ENCODE measurements around the gene FAM50B. TPM values are rescaled to one million over a fixed set of nuclear protein-coding genes. Genes with fewer than 3 reads are reported as not detected.

FAM50B gene
- total RNA-seq, 5 donors from 2014 or later (not counting 1 experiment from before 2014, with no cell fraction given): 2.3 to 14.9 (median 11.6) TPM

DNA sequence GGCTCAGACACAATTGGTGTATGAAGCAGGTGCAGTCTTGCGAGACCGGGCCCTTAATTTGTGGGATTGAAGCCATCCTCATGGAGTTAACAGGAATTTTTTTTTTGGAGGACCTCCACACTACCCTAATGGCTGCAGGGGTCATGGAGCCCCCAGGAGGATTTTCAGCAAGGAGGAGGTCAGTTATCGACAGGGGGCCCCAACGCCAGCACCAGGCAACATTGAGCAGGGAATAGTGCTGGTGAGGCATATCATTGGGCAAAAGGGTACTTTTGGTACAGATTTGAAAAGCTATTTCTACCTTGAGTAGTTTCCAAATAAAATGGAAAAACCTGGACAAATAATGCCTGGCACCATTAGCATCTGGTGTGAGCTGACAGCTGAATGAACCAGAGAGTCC lies 6.7 kb downstream of the FAM50B start:
- ChIA-PET POLR2A (interaction anchor here in 1 of 2 donors (0.6 kb wide), 1 partner anchor 106 kb away, joined by 6 read pairs; no protein-coding TSS in a partner anchor), CTCF (no interaction called here)
- DNase-seq: no peak
- Mint-ChIP-seq H3K27ac (no peak overlapping the region), H3K9me3 (peaks cover 3 to 14% (median 3%) of the 10 kb centered on the region in 3 donors), H3K27me3 (peaks cover 0 to 7% of the 10 kb centered on the region in 2 donors), H3K4me1 (peaks cover 0 to 2% (median 1%) of the 10 kb centered on the region in 3 donors), H3K4me3 (no peak overlapping the region), H3K36me3 (peaks cover 3% of the 10 kb centered on the region)
- 100% methylated on average over 2 of the region's 4 CpGs for WGBS (ENCODE audit: insufficient coverage)
- no peak overlapping the region for H3K27ac ChIP-seq (ENCODE audit: low read length)
- H3K4me1 ChIP-seq (ENCODE audit: control insufficient read depth in 1 of 2, extremely low read depth in 1 of 2, insufficient read depth in 2 of 2, low read length in 2 of 2): peaks cover 0 to 2% of the 10 kb centered on the region in 2 experiments
- no peak overlapping the region for H3K4me3 ChIP-seq (ENCODE audit: control insufficient read depth in 1 of 2, extremely low read depth in 1 of 2, low read length in 1 of 2)
- peaks cover 0 to 4% of the 10 kb centered on the region in 2 experiments for H3K27me3 ChIP-seq (replicated peaks in 1 of 2; ENCODE audit: control insufficient read depth in 2 of 2, extremely low read depth in 1 of 2, insufficient read depth in 2 of 2, low read length in 1 of 2)
- H3K9me3 ChIP-seq: no peaks in the 10 kb centered on the region
- no peaks in the 10 kb centered on the region for H3K36me3 ChIP-seq (ENCODE audit: control insufficient read depth in 2 of 2, extremely low read depth in 1 of 2, insufficient read depth in 1 of 2, low read length in 1 of 2)
- ATAC-seq (replicated peaks in 1 of 4): no peak

DNA sequence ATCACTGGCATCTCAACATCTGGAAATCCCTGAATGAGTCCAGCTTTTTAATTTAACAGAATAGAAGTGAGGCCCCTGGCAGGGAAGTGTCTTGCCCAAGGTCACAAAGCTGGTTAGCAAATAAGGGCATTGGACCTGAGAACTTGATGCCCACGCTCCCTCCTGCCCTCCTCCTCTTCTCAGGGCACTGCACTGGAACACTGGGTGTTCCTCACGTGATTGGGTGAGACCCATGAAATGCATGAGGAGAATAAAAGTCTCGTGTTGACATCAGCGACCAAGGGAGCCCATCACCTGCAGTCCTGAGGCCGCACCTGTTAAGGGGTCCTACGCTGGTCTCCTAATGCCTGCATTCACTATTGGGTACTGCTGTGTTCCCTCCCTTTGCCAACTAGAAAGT lies 7.4 kb downstream of the FAM50B start:
- DNase-seq (no peak), ATAC-seq (replicated peaks in 1 of 4) (no peak)
- no peaks in the 10 kb centered on the region for H3K4me1 Mint-ChIP-seq
- Histone ChIP-seq H3K4me1 (ENCODE audit: control insufficient read depth in 1 of 2, extremely low read depth in 1 of 2, insufficient read depth in 2 of 2, low read length in 2 of 2) (no peaks in the 10 kb centered on the region), H3K27me3 (replicated peaks in 1 of 2; ENCODE audit: control insufficient read depth in 2 of 2, extremely low read depth in 1 of 2, insufficient read depth in 2 of 2, low read length in 1 of 2) (peaks cover 0 to 5% of the 10 kb centered on the region in 2 experiments), H3K9me3 (no peaks in the 10 kb centered on the region), H3K36me3 (ENCODE audit: control insufficient read depth in 2 of 2, extremely low read depth in 1 of 2, insufficient read depth in 1 of 2, low read length in 1 of 2) (no peaks in the 10 kb centered on the region), H3K27ac (ENCODE audit: low read length) (no peak overlapping the region), H3K4me3 (ENCODE audit: control insufficient read depth in 1 of 2, extremely low read depth in 1 of 2, low read length in 1 of 2) (no peak overlapping the region)
- H3K4me3 Mint-ChIP-seq: no peak overlapping the region
- CTCF ChIA-PET: no interaction called here
- POLR2A ChIA-PET: no interaction called here
- peaks cover 3% of the 10 kb centered on the region for H3K36me3 Mint-ChIP-seq
- H3K9me3 Mint-ChIP-seq: peaks cover 5 to 18% (median 7%) of the 10 kb centered on the region in 3 donors
- peaks cover 2 to 10% of the 10 kb centered on the region in 2 donors for H3K27me3 Mint-ChIP-seq
- 82% methylated on average over 5 of the region's 6 CpGs for WGBS (ENCODE audit: insufficient coverage)
- H3K27ac Mint-ChIP-seq: no peak overlapping the region

DNA sequence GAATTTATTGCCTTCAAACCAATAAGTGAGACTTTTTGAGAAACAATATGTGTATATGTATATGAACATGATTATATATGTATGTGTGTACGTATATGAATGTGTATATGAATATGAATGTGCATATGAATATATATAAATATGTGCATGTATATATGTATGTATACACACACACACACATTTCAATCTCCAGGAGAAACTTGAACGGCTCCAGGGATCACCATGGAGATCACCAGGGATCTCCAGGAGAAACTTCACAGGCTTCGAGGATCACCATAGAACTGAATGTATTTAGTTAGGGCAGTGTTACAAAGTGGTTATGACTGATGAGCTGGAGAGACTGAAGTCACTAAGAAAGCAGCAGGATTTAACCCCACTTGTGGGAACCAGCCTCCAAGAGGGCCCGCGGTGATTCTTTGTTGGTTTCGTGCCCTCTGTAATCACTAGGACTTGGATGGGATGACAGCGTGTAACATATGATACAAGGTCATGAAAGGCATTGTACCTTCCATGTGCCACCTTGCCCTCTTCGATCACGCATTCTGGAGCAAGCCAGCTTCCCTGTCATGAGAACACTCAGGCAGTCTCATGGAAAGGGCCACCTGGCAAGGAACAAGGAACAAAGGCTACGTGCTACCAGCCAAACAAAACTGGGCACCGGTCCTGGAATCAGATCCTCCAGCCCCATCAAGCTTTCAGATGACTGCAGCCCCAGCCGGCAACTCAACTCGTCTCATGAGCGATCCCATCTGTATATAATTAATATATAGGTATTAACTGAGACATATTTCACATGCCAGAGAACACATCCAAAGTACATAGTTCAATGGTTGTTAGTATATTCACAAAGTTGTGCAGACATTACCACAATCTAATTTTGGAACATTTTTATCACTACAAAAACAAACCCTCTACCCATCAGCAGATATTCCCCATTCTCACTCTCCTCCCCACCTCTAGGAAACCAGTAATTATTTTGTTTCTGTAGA lies 8.6 kb downstream of the FAM50B start:
- H3K9me3 Mint-ChIP-seq: peaks cover 5 to 18% (median 7%) of the 10 kb centered on the region in 3 donors
- Histone ChIP-seq H3K9me3 (no peaks in the 10 kb centered on the region), H3K4me3 (ENCODE audit: control insufficient read depth in 1 of 2, extremely low read depth in 1 of 2, low read length in 1 of 2) (no peak overlapping the region), H3K27ac (ENCODE audit: low read length) (no peak overlapping the region), H3K4me1 (ENCODE audit: control insufficient read depth in 1 of 2, extremely low read depth in 1 of 2, insufficient read depth in 2 of 2, low read length in 2 of 2) (no peaks in the 10 kb centered on the region), H3K27me3 (replicated peaks in 1 of 2; ENCODE audit: control insufficient read depth in 2 of 2, extremely low read depth in 1 of 2, insufficient read depth in 2 of 2, low read length in 1 of 2) (peaks cover 0 to 8% of the 10 kb centered on the region in 2 experiments), H3K36me3 (ENCODE audit: control insufficient read depth in 2 of 2, extremely low read depth in 1 of 2, insufficient read depth in 1 of 2, low read length in 1 of 2) (no peaks in the 10 kb centered on the region)
- CTCF ChIA-PET: no interaction called here
- 100% methylated on average over 7 of the region's 14 CpGs for WGBS (ENCODE audit: insufficient coverage)
- DNase-seq (no peak), ATAC-seq (replicated peaks in 1 of 4) (no peak)
- H3K4me3 Mint-ChIP-seq: no peak overlapping the region
- no peaks in the 10 kb centered on the region for H3K4me1 Mint-ChIP-seq
- H3K27ac Mint-ChIP-seq: no peak overlapping the region
- peaks cover 2 to 14% of the 10 kb centered on the region in 2 donors for H3K27me3 Mint-ChIP-seq
- H3K36me3 Mint-ChIP-seq: peaks cover 3% of the 10 kb centered on the region
- POLR2A ChIA-PET: no interaction called here

DNA sequence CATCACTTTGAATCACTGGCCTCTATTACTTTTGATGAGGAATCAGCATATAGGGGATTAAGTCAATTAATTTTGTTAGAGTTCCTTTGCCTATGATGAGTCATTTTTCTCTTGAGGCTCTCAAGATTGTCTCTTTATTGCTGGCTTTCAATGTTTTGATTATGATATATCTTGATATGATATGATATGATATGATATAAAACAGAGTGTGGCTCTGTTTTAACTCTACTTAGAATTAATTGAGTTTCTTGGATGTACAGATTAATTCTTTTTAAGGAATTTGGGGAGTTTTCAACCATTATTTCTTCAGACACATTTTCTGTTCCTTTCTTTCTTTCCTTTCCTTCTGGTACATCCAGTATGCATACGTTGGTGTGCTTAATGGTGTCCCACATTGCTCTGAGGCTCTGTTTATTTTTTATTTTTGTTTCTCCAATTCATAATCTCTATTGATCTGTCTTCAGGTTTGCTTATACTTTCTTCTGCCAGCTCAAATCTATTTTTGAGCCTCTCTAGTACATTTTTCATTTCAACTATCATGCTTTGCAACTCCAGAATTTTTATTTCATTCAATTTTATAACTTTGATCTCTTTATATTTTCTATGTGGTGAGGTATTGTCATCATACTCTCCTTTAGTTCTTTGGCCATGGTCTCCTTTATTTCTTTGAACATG lies 10.8 kb downstream of the FAM50B start:
- Histone ChIP-seq H3K27ac (ENCODE audit: low read length) (no peak overlapping the region), H3K36me3 (ENCODE audit: control insufficient read depth in 2 of 2, extremely low read depth in 1 of 2, insufficient read depth in 1 of 2, low read length in 1 of 2) (no peaks in the 10 kb centered on the region), H3K27me3 (replicated peaks in 1 of 2; ENCODE audit: control insufficient read depth in 2 of 2, extremely low read depth in 1 of 2, insufficient read depth in 2 of 2, low read length in 1 of 2) (peaks cover 0 to 8% of the 10 kb centered on the region in 2 experiments), H3K4me3 (ENCODE audit: control insufficient read depth in 1 of 2, extremely low read depth in 1 of 2, low read length in 1 of 2) (no peak overlapping the region), H3K9me3 (no peaks in the 10 kb centered on the region), H3K4me1 (ENCODE audit: control insufficient read depth in 1 of 2, extremely low read depth in 1 of 2, insufficient read depth in 2 of 2, low read length in 2 of 2) (no peaks in the 10 kb centered on the region)
- H3K9me3 Mint-ChIP-seq: peaks cover 5 to 18% (median 7%) of the 10 kb centered on the region in 3 donors
- POLR2A ChIA-PET: no interaction called here
- ATAC-seq (replicated peaks in 1 of 4): no peak
- CTCF ChIA-PET: interaction anchor here in 1 of 2 donors (0.6 kb wide), 1 partner anchor 66 kb away, joined by 3 read pairs; no protein-coding TSS in a partner anchor
- DNase-seq: no peak
- peaks cover 7 to 18% of the 10 kb centered on the region in 2 donors for H3K27me3 Mint-ChIP-seq
- no peak overlapping the region for H3K27ac Mint-ChIP-seq
- no peak overlapping the region for H3K4me3 Mint-ChIP-seq
- no CpG with 5 or more reads among the region's 1 CpG for WGBS (ENCODE audit: insufficient coverage)
- H3K4me1 Mint-ChIP-seq: no peaks in the 10 kb centered on the region
- no peaks in the 10 kb centered on the region for H3K36me3 Mint-ChIP-seq

DNA sequence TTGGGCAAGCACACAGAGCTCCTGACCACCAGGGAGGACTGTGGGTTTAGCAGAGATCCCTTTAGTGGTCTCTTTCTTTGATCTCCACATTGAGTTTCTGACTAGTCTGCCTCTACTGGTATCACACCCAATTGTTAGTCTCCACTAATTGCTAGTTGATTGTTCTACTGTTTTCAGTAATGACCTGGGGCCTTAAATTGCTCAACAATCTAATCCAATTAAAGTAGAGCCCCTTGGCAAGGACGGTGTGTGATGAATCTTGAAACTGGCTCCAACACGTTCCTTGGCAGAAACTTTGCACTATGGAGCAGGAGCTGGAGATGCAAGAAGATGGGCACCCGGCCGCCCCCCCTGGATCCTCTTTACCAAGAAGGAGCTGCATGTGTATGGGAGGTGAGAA lies 12.3 kb downstream of the FAM50B start:
- H3K27ac Mint-ChIP-seq: no peak overlapping the region
- H3K4me3 Mint-ChIP-seq: no peak overlapping the region
- 95% methylated on average over 4 of the region's 4 CpGs for WGBS (ENCODE audit: insufficient coverage)
- H3K4me1 ChIP-seq (ENCODE audit: control insufficient read depth in 1 of 2, extremely low read depth in 1 of 2, insufficient read depth in 2 of 2, low read length in 2 of 2): no peaks in the 10 kb centered on the region
- ATAC-seq (replicated peaks in 1 of 4): no peak
- H3K27me3 Mint-ChIP-seq: peaks cover 11 to 23% of the 10 kb centered on the region in 2 donors
- H3K36me3 ChIP-seq (ENCODE audit: control insufficient read depth in 2 of 2, extremely low read depth in 1 of 2, insufficient read depth in 1 of 2, low read length in 1 of 2): no peaks in the 10 kb centered on the region
- H3K4me1 Mint-ChIP-seq: no peaks in the 10 kb centered on the region
- ChIA-PET POLR2A (no interaction called here), CTCF (interaction anchor here in 1 of 2 donors (1.1 to 1.7 kb wide), 2 partner anchors 11 to 12 kb away, joined by 4 to 7 read pairs; partner anchors contain the start of gene FAM50B)
- no peaks in the 10 kb centered on the region for H3K36me3 Mint-ChIP-seq
- DNase-seq: no peak
- H3K4me3 ChIP-seq (ENCODE audit: control insufficient read depth in 1 of 2, extremely low read depth in 1 of 2, low read length in 1 of 2): no peak overlapping the region
- H3K9me3 ChIP-seq: no peaks in the 10 kb centered on the region
- no peak overlapping the region for H3K27ac ChIP-seq (ENCODE audit: low read length)
- H3K27me3 ChIP-seq (replicated peaks in 1 of 2; ENCODE audit: control insufficient read depth in 2 of 2, extremely low read depth in 1 of 2, insufficient read depth in 2 of 2, low read length in 1 of 2): peaks cover 0 to 8% of the 10 kb centered on the region in 2 experiments
- H3K9me3 Mint-ChIP-seq: peaks cover 5 to 18% (median 11%) of the 10 kb centered on the region in 3 donors

DNA sequence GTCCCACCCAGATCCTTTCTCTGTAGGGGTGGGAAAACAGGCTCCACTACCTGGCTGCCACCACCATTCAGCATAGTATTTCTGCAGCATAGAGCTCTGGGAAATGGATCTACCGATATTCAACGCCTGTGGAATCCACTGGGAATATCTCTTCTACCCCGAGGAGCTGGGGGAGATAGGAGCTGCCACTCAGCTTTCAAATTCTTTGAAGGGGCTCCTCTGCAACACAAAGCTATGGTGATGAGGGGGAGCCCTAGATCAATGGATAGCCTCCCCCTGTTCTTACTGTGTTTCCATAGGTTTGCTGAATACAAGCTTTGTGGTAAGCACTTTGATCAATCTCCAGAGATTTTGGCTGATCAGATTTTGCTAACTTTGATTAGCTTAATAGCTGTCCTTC lies 12.9 kb downstream of the FAM50B start:
- POLR2A ChIA-PET: no interaction called here

More for the DNA sequence above, 12.9 kb downstream of the FAM50B start:
- Histone ChIP-seq H3K4me1 (ENCODE audit: control insufficient read depth in 1 of 2, extremely low read depth in 1 of 2, insufficient read depth in 2 of 2, low read length in 2 of 2) (no peaks in the 10 kb centered on the region), H3K36me3 (ENCODE audit: control insufficient read depth in 2 of 2, extremely low read depth in 1 of 2, insufficient read depth in 1 of 2, low read length in 1 of 2) (no peaks in the 10 kb centered on the region), H3K4me3 (ENCODE audit: control insufficient read depth in 1 of 2, extremely low read depth in 1 of 2, low read length in 1 of 2) (no peak overlapping the region), H3K9me3 (no peaks in the 10 kb centered on the region), H3K27ac (ENCODE audit: low read length) (no peak overlapping the region), H3K27me3 (replicated peaks in 1 of 2; ENCODE audit: control insufficient read depth in 2 of 2, extremely low read depth in 1 of 2, insufficient read depth in 2 of 2, low read length in 1 of 2) (peaks cover 0 to 8% of the 10 kb centered on the region in 2 experiments)
- DNase-seq: no peak
- no peak for ATAC-seq (replicated peaks in 1 of 4)
- Mint-ChIP-seq H3K27me3 (peaks cover 11 to 23% of the 10 kb centered on the region in 2 donors), H3K9me3 (peaks cover 5 to 18% (median 11%) of the 10 kb centered on the region in 3 donors), H3K4me3 (no peak overlapping the region), H3K27ac (no peak overlapping the region), H3K36me3 (no peaks in the 10 kb centered on the region), H3K4me1 (no peaks in the 10 kb centered on the region)
- CTCF ChIA-PET: interaction anchor here in 1 of 2 donors (1.1 to 1.7 kb wide), 2 partner anchors 11 to 13 kb away, joined by 4 to 7 read pairs; partner anchors contain the start of gene FAM50B
- WGBS (ENCODE audit: insufficient coverage): no CpG with 5 or more reads among the region's 3 CpGs
